ENCODE results near the gene NIPBL.
"Not testable (repeated sequence)": the region's sequence is repeated elsewhere in the genome, so short reads cannot be mapped to it uniquely, and the experiment has no call there.

NIPBL gene

GRCh38 chr5:36902353-36902752 lies 25.8 kb downstream of the NIPBL start:
- DNase-seq (ENCODE audit: low read depth) = no peak
- H3K4me3 ChIP-seq (replicated peaks; ENCODE audit: low read depth, low read length) = no peak overlapping the region
- TF ChIP-seq, protein P1, sequence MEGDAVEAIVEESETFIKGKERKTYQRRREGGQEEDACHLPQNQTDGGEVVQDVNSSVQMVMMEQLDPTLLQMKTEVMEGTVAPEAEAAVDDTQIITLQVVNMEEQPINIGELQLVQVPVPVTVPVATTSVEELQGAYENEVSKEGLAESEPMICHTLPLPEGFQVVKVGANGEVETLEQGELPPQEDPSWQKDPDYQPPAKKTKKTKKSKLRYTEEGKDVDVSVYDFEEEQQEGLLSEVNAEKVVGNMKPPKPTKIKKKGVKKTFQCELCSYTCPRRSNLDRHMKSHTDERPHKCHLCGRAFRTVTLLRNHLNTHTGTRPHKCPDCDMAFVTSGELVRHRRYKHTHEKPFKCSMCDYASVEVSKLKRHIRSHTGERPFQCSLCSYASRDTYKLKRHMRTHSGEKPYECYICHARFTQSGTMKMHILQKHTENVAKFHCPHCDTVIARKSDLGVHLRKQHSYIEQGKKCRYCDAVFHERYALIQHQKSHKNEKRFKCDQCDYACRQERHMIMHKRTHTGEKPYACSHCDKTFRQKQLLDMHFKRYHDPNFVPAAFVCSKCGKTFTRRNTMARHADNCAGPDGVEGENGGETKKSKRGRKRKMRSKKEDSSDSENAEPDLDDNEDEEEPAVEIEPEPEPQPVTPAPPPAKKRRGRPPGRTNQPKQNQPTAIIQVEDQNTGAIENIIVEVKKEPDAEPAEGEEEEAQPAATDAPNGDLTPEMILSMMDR (IDR thresholded peaks at IDR 0.05; ENCODE audit: low read length, missing control alignments) = no peak

- DNase-seq (ENCODE audit: low read depth) = peak; percentile 28
- H3K4me3 ChIP-seq (replicated peaks; ENCODE audit: low read depth, low read length) = no peak overlapping the region
- TF ChIP-seq, protein P1 (IDR thresholded peaks at IDR 0.05; ENCODE audit: low read length, missing control alignments) = no peak
Observed at GRCh38 chr5:36904677-36905076, 28.1 kb downstream of the NIPBL start.

GRCh38 chr5:36908544-36909260 lies 32.1 kb downstream of the NIPBL start:
- H3K4me3 ChIP-seq (replicated peaks; ENCODE audit: low read depth, low read length) = no peak overlapping the region
- TF ChIP-seq, protein P1 (IDR thresholded peaks at IDR 0.05; ENCODE audit: low read length, missing control alignments) = no peak
- no peak for DNase-seq (ENCODE audit: low read depth)

- no peak overlapping the region for H3K4me3 ChIP-seq (replicated peaks; ENCODE audit: low read depth, low read length)
- TF ChIP-seq, protein P1 (IDR thresholded peaks at IDR 0.05; ENCODE audit: low read length, missing control alignments) = no peak
- DNase-seq (ENCODE audit: low read depth) = peak; percentile 20
Observed at GRCh38 chr5:36915653-36916052, 39.1 kb downstream of the NIPBL start.

DNA sequence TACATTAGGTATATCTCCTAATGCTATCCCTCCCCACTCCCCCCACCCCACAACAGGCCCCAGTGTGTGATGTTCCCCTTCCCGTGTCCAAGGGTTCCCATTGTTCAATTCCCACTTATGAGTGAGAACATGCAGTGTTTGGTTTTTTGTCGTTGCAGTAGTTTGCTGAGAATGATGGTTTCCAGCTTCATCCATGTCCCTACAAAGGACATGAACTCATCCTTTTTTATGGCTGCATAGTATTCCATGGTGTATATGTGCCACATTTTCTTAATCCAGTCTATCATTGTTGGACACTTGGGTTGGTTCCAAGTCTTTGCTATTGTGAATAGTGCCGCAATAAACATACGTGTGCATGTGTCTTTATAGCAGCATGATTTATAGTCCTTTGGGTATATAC lies 40.0 kb downstream of the NIPBL start:
- not testable (repeated sequence) for DNase-seq (ENCODE audit: low read depth); H3K4me3 ChIP-seq (replicated peaks; ENCODE audit: low read depth, low read length)

- not testable (repeated sequence) for H3K4me3 ChIP-seq (replicated peaks; ENCODE audit: low read depth, low read length); DNase-seq (ENCODE audit: low read depth)
Observed at GRCh38 chr5:36917358-36917757, 40.8 kb downstream of the NIPBL start.

GRCh38 chr5:36919238-36919637 lies 42.7 kb downstream of the NIPBL start:
- TF ChIP-seq, protein P1 (IDR thresholded peaks at IDR 0.05; ENCODE audit: low read length, missing control alignments) = no peak
- no peak for DNase-seq (ENCODE audit: low read depth)
- H3K4me3 ChIP-seq (replicated peaks; ENCODE audit: low read depth, low read length) = no peak overlapping the region

GRCh38 chr5:36919650-36920049 lies 43.1 kb downstream of the NIPBL start:
- TF ChIP-seq, protein P1 (IDR thresholded peaks at IDR 0.05; ENCODE audit: low read length, missing control alignments) = no peak
- no peak overlapping the region for H3K4me3 ChIP-seq (replicated peaks; ENCODE audit: low read depth, low read length)
- DNase-seq (ENCODE audit: low read depth) = no peak

Measured in fibroblast of pulmonary artery (primary cell).